Epithelial cell of proximal tubule (primary cell): ENCODE results near the gene PCSK5. TPM values are rescaled to one million over a fixed set of nuclear protein-coding genes. Genes with fewer than 3 reads are reported as not detected.

ENCODE experiments used
- DNase-seq: peaks from one replicate; pipeline ENCODE4 v3.0.0-alpha.2; 2011; ENCODE audit warnings: low read depth
- H3K4me3 ChIP-seq: 2 replicates; pipeline ENCODE4 v1.5.1; 2011; ENCODE audit warnings: low read depth, mild to moderate bottlenecking, low read length
- CTCF ChIP-seq: conservative IDR thresholded peaks from 2 replicates; pipeline ENCODE4 v1.5.1; 2012; ENCODE audit warnings: low read depth, mild to moderate bottlenecking, low read length
- total RNA-seq: library from RNA; depleted of rRNA; stranded (reverse); fragments of >200 nt; gene quantifications from 2 replicates; pipeline ENCODE4 v1.2.3, GENCODE V29; 2015

PCSK5 gene
- total RNA-seq, 1 donor from 2014 or later, result 23.2 TPM

GRCh38 chr9:75870450-75870849, 20.0 kb upstream of the PCSK5 start:
- no peak for DNase-seq
- TF ChIP-seq CTCF, result no peak
- H3K4me3 ChIP-seq, result no peak overlapping the region

- H3K4me3 ChIP-seq, result no peak overlapping the region
- no peak for TF ChIP-seq CTCF
- DNase-seq, result no peak
Measured at GRCh38 chr9:75871624-75872023, 18.8 kb upstream of the PCSK5 start.

DNA sequence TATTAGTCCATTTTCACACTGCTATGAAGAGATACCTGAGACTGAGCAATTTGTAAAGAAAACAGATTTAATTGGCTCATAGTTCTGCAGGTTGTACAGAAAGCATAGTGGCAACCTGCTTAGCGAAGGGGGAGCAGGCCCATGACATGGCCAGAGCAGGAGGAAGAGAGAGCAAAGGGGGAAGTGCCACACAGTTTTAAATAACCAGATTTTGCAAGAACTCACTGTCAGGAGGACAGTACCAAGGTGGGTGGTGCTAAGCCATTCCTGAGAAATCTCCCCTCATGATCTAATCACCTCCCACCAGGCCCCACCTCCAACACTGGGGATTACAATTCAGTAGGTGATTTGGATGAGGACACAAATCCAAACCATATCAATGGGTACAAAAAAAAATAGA, 16.8 kb upstream of the PCSK5 start:
- no peak overlapping the region for H3K4me3 ChIP-seq
- no peak for TF ChIP-seq CTCF
- DNase-seq, result no peak

- no peak for DNase-seq
- no peak for TF ChIP-seq CTCF
- no peak overlapping the region for H3K4me3 ChIP-seq
Measured at GRCh38 chr9:75876999-75877640, 13.4 kb upstream of the PCSK5 start.

- DNase-seq, result no peak
- no peak overlapping the region for H3K4me3 ChIP-seq
- TF ChIP-seq CTCF, result no peak
Measured at GRCh38 chr9:75878488-75878860, 12.0 kb upstream of the PCSK5 start.

DNA sequence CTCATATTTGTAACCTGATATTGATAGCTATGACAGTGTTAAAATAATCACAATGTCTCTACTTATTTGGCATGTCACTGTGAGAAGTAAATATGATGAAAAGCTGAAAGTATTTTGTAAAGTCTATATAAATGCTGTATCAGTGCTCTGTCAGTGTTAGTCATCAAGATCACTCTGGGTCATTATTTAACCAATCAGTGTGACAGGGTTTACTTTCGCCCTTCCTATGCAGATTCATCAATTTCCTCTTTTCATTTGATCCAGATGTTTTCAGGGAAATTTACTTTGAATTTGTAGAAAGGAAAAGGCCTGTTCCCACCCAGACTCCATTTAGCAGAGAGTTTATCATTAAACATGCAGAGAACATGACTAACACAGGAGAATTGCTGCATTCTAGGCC, 9.9 kb upstream of the PCSK5 start:
- no peak overlapping the region for H3K4me3 ChIP-seq
- TF ChIP-seq CTCF, result no peak
- no peak for DNase-seq

GRCh38 chr9:75881761-75882160, 8.7 kb upstream of the PCSK5 start:
- no peak for DNase-seq
- no peak overlapping the region for H3K4me3 ChIP-seq
- no peak for TF ChIP-seq CTCF
